GM18526 (cell line): ENCODE measurements around the gene ARMC10.

Experiments
- POLR2A ChIP-seq: IDR thresholded peaks from 3 replicates; pipeline ENCODE4 v1.6.1; 2011; ENCODE audit not compliant: insufficient read length; ENCODE audit errors: extremely low read depth

ARMC10 gene

DNA sequence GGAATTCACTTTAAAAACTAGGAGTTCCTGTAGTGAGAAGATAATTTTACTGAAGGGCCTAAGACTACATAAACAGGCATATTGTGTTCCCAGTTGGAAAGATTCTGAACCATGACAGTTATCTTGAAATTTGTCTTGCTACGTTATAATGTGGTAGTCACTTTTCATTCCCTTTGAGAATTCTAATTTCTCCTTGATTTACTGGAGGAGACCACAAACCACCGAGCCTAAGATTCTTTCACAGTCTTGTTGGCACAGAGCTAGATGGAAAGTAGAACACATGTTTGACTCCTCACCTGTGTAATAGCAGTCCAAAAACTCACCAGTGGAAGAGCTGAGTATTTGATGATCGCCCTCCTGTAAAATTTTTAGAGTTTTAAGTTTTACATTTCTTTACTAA lies 4.9 kb downstream of the ARMC10 start:
- no peak for TF ChIP-seq POLR2A

DNA sequence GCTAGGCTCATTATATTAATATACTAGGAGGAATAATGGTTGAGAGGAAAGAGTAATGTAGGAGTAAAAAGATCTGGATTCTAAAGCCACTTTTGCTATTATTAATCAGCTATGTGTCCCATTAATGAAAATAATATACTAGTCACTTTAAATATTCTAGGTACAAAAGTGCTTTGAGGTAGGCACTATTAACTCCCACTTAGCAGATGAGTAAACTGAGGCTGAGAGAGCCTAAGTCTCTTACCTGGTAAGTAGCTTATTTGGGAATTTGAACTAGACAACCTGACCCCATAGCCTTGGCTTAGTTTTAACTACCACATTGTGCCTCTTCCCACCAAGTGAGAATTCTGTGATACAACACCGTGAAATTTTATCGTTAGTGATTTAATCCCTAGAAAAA lies 6.0 kb downstream of the ARMC10 start:
- no peak for TF ChIP-seq POLR2A

DNA sequence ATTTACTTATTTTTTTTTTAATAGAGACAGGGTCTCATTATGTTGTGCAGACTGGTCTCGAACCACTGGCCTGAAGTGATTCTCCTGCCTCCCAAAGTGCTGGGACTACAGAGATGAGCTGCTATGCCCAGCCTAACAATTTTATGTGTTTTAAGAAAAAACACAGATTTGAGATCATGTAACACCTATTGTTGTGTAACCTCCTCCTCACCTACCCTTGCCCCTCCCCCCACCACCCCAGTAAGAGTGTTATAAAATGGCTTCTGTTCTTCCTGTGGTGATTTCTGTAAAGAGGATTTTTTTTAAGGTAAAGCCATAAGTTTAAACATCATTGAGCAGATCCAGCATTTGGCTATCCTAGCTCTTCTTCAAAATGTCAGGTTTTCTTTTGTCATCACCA lies 7.6 kb downstream of the ARMC10 start:
- no peak for TF ChIP-seq POLR2A

DNA sequence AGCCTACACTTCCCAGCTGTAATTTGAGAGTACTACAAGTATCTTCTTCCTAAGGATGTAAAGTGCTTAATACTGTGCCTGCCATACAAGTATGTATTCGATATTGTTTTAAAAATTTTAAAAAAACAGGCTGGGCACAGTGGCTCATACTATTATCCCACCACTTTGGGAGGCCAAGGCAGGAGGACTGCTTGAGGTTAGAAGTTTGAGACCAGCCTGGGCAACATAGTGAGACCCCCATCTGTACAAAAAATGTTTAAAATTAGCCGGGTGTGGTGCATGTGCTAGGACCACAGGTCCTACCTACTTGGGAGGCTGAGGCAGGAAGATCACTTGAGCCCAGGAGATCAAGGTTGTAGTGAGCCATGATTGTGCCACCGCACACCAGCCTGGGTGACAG lies 8.3 kb downstream of the ARMC10 start:
- no peak for TF ChIP-seq POLR2A

DNA sequence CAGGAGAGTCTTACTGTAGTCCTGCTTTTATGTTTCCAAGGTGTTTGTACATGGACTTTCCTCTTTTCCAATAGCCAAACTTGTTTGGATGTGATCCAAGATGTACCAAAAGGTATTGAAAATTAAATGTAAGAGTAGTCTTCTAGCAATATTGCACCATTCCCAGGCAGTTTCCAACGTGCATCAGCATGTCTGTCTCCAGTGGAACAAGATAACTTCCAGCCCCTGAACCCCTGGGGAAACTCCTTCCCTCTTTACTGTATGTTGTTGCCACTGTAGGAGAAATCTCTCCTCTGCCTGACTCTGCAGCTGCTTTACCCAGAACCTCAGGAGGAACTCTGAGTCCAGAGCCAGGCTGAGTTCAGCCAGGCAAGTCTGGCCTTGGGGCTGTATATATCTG lies 18.5 kb downstream of the ARMC10 start:
- no peak for TF ChIP-seq POLR2A

DNA sequence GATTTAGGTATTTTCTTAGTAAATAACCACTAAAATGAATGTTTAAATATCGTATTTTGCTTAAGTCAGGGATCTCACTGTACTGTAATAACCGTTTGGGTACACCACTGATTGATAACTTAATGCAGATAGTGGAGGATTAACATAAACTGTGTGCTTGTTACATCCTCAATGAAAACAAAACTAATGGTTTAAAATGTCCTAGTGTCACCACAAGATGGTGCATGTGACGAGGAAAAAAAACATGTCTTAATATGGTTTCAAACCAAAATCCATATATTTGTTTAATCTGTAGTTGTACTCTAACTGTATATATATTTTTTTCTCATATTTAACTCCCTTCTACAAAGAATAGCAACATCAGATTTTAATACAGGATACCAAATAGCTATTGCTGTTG lies 19.2 kb downstream of the ARMC10 start:
- TF ChIP-seq POLR2A = no peak

DNA sequence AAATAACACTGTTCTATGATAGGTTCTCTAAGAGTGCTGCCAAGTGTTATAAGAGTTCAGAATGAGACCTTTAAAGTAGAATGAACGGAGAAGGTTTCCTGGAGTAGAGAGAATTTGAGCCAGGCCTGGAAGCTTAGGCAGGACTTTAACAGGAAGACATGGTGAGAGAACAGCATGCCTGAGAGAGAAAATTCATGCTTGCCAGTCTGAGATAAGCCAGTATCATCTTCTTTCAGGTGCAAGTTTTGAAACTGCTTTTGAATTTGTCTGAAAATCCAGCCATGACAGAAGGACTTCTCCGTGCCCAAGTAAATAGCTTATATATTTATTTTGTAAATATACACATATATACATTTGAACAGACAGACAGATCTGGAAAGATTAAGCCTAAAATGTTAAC lies 22.1 kb downstream of the ARMC10 start:
- TF ChIP-seq POLR2A = no peak

DNA sequence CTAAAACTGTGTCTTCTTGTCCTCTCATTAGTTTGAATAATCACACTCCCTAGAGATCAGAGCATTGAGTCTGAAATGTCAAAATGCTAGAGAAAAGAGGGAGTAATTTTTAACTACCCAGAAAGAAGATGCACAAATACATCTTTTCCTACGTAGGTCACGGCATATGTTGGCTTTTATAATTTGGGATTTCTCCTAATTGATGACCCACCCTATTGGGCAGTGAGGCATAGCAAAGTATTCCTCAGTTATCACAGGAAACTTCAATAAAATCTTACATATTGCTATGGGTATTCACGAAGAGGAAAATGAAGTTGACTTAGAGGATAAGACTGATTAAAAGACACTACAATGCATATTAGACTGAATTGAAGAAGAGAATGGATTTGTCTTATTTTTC lies 25.4 kb downstream of the ARMC10 start:
- no peak for TF ChIP-seq POLR2A

DNA sequence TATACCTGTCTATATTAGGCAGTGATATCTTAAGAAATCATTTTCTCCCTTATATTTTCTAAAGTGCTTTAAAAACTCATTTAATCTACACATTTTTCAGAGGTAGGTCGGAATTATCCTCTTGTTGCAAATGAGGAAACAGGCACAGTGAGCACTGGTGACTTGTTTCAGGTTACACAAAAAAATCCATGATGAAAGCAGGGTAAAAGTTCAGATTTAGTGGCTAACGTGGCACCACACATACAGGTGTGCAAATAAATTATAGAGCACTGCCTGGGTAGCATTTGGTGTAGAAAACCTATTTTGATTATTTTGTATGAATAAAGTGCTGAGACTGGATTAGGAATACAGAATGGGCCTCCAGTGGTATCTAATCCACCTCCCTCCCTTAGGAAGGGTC lies 26.6 kb downstream of the ARMC10 start:
- TF ChIP-seq POLR2A = no peak

DNA sequence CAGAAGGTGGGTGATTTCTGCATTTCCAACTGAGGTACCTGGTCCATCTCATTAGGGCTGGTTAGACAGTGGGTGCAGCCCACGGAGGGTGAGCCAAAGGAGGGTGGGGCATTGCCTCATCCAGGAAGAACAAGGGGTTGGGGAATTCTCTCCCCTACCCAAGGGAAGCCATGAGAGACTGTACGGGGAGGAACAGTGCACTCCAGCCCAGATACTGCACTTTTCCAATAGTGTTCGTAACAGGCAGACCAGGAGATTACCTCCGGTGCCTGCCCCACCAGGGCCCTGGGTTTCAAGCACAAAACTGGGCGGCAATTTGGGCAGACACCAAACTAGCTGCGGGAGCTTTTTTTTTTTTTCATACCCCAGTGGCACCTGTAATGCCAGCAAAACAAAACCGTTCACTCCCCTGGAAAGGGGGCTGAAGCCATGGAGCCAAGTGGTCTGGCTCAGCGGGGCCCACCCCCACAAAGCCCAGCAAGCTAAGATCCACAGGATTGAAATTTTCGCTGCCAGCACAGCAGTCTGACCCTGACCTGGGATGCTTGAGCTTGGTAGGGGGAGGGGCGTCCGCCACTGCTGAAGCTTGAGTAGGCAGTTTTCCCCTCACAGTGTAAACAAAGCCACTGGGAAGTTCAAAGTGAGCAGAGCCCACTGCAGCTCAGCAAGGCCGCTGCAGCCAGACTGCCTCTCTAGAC lies 31.2 kb downstream of the ARMC10 start:
- TF ChIP-seq POLR2A = no peak

- no peak for TF ChIP-seq POLR2A
These were observed 38.2 kb downstream of the ARMC10 start for GRCh38 chr7:103113164-103113563.

DNA sequence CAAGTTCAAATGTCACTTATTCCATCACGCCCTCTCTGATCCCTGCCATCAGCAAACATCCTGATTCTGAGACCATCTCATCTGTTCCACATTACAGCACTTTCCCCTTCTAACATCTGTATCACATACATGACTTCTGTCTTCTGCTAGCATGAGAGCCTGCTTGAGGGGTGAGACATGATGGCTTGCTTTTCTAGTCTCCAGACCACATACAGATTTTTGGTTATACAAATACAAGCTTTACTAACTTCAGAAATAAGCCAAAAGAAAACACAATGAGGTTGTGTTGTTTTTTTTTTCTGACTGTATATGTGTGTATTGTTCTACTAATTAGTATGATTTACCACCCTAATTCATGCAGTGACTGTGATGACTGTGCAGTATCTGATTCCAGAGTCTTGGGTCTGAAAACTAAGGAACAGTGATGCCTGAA lies 39.7 kb downstream of the ARMC10 start:
- no peak for TF ChIP-seq POLR2A

DNA sequence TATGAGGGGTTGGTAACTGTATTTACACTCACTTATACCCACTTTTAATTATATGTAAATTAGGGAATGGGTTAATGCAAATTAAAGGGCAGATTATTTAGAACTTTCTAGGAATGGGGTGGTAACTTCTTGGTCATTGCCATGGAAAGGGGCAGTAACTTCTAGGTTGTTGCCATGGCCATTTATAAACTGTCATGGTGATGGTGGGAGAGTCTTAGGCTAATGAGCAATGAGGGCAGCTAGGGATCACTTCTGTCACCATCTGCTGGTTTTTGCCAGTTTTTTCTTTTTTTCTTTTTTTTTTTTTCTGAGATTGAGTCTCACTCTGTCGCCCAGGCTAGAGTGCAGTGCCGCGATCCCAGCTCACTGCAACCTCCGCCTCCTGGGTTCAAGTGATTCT lies 40.8 kb downstream of the ARMC10 start:
- no peak for TF ChIP-seq POLR2A

DNA sequence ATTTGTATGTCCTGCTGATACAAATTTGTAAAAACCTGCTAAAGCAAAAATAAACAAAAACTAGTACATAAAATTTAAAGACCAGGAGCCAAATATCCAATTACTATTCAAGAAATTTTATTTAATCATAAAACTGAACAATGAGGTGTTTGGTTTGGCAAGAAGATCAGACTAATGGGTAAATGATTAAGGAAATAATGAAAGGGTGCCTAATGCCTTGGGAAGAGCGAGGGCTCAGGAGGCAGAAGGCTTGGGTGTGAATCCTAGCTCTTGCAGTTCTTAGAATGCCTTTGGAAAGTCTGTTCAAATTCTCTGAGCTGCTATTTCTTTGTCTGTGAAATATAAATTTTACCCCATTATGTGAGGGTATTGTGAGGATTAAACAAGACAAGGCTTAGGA lies 41.6 kb downstream of the ARMC10 start:
- no peak for TF ChIP-seq POLR2A

GRCh38 chr7:103116991-103117390 lies 42.1 kb downstream of the ARMC10 start:
- TF ChIP-seq POLR2A = no peak

GRCh38 chr7:103117465-103117864 lies 42.5 kb downstream of the ARMC10 start:
- TF ChIP-seq POLR2A = no peak

DNA sequence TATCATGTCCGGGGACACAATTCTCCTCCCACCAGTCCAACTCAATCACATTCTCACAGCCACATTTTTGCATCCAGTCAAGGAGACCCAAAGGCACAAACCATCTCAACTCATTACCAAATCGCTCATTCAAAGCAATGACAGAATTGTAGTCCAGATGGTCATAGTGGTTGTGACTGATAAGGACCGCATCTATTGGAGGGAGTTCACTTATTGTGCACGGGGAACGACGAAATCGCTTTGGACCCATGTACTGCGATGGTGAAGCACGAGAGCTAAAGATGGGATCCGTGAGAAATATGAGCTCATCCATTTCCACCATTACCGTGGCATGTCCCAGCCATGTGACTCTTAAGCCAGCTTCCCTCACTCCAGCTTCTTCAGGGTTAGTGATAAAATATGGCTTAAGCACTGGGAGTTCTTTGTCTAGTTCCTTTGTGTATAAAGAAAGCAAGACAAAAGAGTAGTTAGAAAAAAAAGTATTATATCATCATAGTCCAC lies 44.9 kb downstream of the ARMC10 start:
- TF ChIP-seq POLR2A = no peak
